Mesenchymal stem cell (in vitro differentiated cells and primary cell): ENCODE measurements around the gene NAA15.

ENCODE experiments used
- DNase-seq: peaks from one replicate; pipeline ENCODE4 v3.0.0-alpha.2; 2013
- H2AFZ ChIP-seq: one replicate; pipeline ENCODE4 v1.6.1; 2013; ENCODE audit warnings: low read depth, mild to moderate bottlenecking, control low read depth, inconsistent platforms, low read length, moderate library complexity
- H2AK5ac ChIP-seq: 2 replicates; pipeline ENCODE4 v1.6.1; 2013; ENCODE audit warnings: low read length, moderate library complexity, mild to moderate bottlenecking, inconsistent platforms; ENCODE audit not compliant: severe bottlenecking
- H2BK120ac ChIP-seq: one replicate; pipeline ENCODE4 v1.6.1; 2013; ENCODE audit warnings: low read depth, mild to moderate bottlenecking, inconsistent platforms, low read length, moderate library complexity
- H2BK12ac ChIP-seq, 2 experiments: one replicate each; pipeline ENCODE4 v1.6.1; 2013; ENCODE audit warnings: inconsistent platforms in 2 of 2, low read length in 2 of 2, mild to moderate bottlenecking in 2 of 2, moderate library complexity in 2 of 2, control low read depth in 1 of 2
- H2BK15ac ChIP-seq: one replicate; pipeline ENCODE4 v1.6.1; 2013; ENCODE audit warnings: mild to moderate bottlenecking, low read depth, inconsistent platforms; ENCODE audit not compliant: poor library complexity, severe bottlenecking
- H2BK5ac ChIP-seq: 2 replicates; pipeline ENCODE4 v1.6.1; 2013; ENCODE audit warnings: low read depth, mild to moderate bottlenecking, low read length, control low read depth, inconsistent platforms; ENCODE audit not compliant: poor library complexity, severe bottlenecking
- H3K14ac ChIP-seq, 2 experiments: one replicate each; pipeline ENCODE4 v1.6.1; 2013; ENCODE audit warnings: inconsistent platforms in 2 of 2, low read length in 2 of 2, control low read depth in 1 of 2, mild to moderate bottlenecking in 1 of 2, moderate library complexity in 1 of 2
- H3K18ac ChIP-seq, 2 experiments: one replicate each; pipeline ENCODE4 v1.6.1; 2013; ENCODE audit warnings: inconsistent platforms in 2 of 2, low read length in 2 of 2, control low read depth in 1 of 2, low read depth in 1 of 2, mild to moderate bottlenecking in 1 of 2
- H3K23ac ChIP-seq, 2 experiments: one replicate each; pipeline ENCODE4 v1.6.1; 2013; ENCODE audit warnings: inconsistent platforms in 2 of 2, low read length in 2 of 2, mild to moderate bottlenecking in 2 of 2, moderate library complexity in 2 of 2, control low read depth in 1 of 2
- H3K27ac ChIP-seq: 2 replicates; pipeline ENCODE4 v1.5.1; 2013; ENCODE audit warnings: mild to moderate bottlenecking, moderate library complexity, low read length, control low read depth, inconsistent platforms; ENCODE audit not compliant: poor library complexity, severe bottlenecking
- H3K27me3 ChIP-seq, 2 experiments: 2 replicates each; pipeline versions ENCODE4 v1.6.1 to v1.7.0; 2013; ENCODE audit warnings: low read length in 2 of 2, mild to moderate bottlenecking in 2 of 2, moderate library complexity in 2 of 2, control low read depth in 1 of 2, inconsistent platforms in 1 of 2; ENCODE audit not compliant: control insufficient read depth in 1 of 2, insufficient read depth in 1 of 2
- H3K36me3 ChIP-seq, 2 experiments: 2 replicates each; pipeline versions ENCODE4 v1.6.1 to v1.7.0; 2013; ENCODE audit warnings: low read length in 2 of 2, control low read depth in 1 of 2, inconsistent platforms in 1 of 2, low read depth in 1 of 2, mild to moderate bottlenecking in 1 of 2; ENCODE audit not compliant: insufficient read depth in 2 of 2, control insufficient read depth in 1 of 2
- H3K4ac ChIP-seq, 2 experiments: one replicate each; pipeline ENCODE4 v1.6.1; 2013; ENCODE audit warnings: inconsistent platforms in 2 of 2, low read length in 2 of 2, mild to moderate bottlenecking in 2 of 2, moderate library complexity in 2 of 2, control low read depth in 1 of 2, low read depth in 1 of 2
- H3K4me1 ChIP-seq: 2 replicates; pipeline ENCODE4 v1.6.1; 2013; ENCODE audit warnings: low read depth, low read length, control low read depth; ENCODE audit not compliant: control insufficient read depth, insufficient read depth
- H3K4me2 ChIP-seq: 2 replicates; pipeline ENCODE4 v1.6.1; 2013; ENCODE audit warnings: low read length, mild to moderate bottlenecking, inconsistent platforms; ENCODE audit not compliant: poor library complexity, severe bottlenecking
- H3K4me3 ChIP-seq, 2 experiments: 2 replicates each; pipeline versions ENCODE4 v1.5.1 to v1.7.0; 2013; ENCODE audit warnings: low read length in 2 of 2, mild to moderate bottlenecking in 2 of 2, control low read depth in 1 of 2, low read depth in 1 of 2; ENCODE audit not compliant: insufficient read depth in 1 of 2
- H3K79me1 ChIP-seq: replicated peaks from 2 replicates; pipeline ENCODE4 v1.6.1; 2013; ENCODE audit warnings: mild to moderate bottlenecking, control low read depth, low read length, inconsistent platforms; ENCODE audit not compliant: poor library complexity, severe bottlenecking
- H3K9ac ChIP-seq: 2 replicates; pipeline ENCODE4 v1.7.0; 2013; ENCODE audit warnings: mild to moderate bottlenecking, low read length, moderate library complexity
- H3K9me3 ChIP-seq: 2 replicates; pipeline ENCODE4 v1.7.0; 2013; ENCODE audit warnings: mild to moderate bottlenecking, low read length; ENCODE audit not compliant: control insufficient read depth
- H4K8ac ChIP-seq: one replicate; pipeline ENCODE4 v1.6.1; 2013; ENCODE audit warnings: inconsistent platforms, mild to moderate bottlenecking, low read length, moderate library complexity
- H4K91ac ChIP-seq: one replicate; pipeline ENCODE4 v1.6.1; 2013; ENCODE audit warnings: mild to moderate bottlenecking, low read length, inconsistent platforms
- WGBS: methylation state at CpG from one replicate; pipeline ENCODE4 v1.1.7; 2013; ENCODE audit warnings: mixed read lengths; 5-methylcytosine and 5-hydroxymethylcytosine counted together

The NAA15 gene

GRCh38 chr4:139267301-139267700 lies 34.0 kb upstream of the NAA15 start:
- Histone ChIP-seq H2BK15ac (no peak overlapping the region), H2AFZ (no peak overlapping the region)
- no CpG with 5 or more reads among the region's 1 CpG for WGBS

GRCh38 chr4:139273835-139274234 lies 27.5 kb upstream of the NAA15 start:
- no CpG with 5 or more reads among the region's 1 CpG for WGBS
- no peak overlapping the region for H3K23ac ChIP-seq
- no peaks in the 10 kb centered on the region for H3K9me3 ChIP-seq
- H2BK5ac ChIP-seq: no peak overlapping the region
- H2BK15ac ChIP-seq: no peak overlapping the region
- H3K18ac ChIP-seq: no peak overlapping the region
- no peak overlapping the region for H3K9ac ChIP-seq
- H2AFZ ChIP-seq: no peak overlapping the region
- no peak for DNase-seq
- peaks cover 1% of the 10 kb centered on the region for H3K79me1 ChIP-seq
- no peaks in the 10 kb centered on the region for H3K4me1 ChIP-seq
- H4K8ac ChIP-seq: no peak overlapping the region
- H2AK5ac ChIP-seq: no peak overlapping the region
- H4K91ac ChIP-seq: no peak overlapping the region
- no peak overlapping the region for H2BK120ac ChIP-seq
- no peak overlapping the region for H3K4me2 ChIP-seq
- H3K14ac ChIP-seq: no peak overlapping the region
- no peak overlapping the region for H3K4me3 ChIP-seq
- H3K4ac ChIP-seq: no peak overlapping the region
- peaks cover 0 to 3% of the 10 kb centered on the region in 2 experiments for H3K27me3 ChIP-seq
- no peak overlapping the region for H2BK12ac ChIP-seq
- H3K36me3 ChIP-seq: no peaks in the 10 kb centered on the region
- no peak overlapping the region for H3K27ac ChIP-seq

More at GRCh38 chr4:139267301-139267700, 34.0 kb upstream of the NAA15 start:
- peak overlapping the region in 1 of 2 experiments; percentile 74 for H3K4me3 ChIP-seq
- H3K18ac ChIP-seq: no peak overlapping the region
- H3K9ac ChIP-seq: no peak overlapping the region
- no peak overlapping the region for H2BK120ac ChIP-seq
- H3K23ac ChIP-seq: no peak overlapping the region
- no peak overlapping the region for H4K8ac ChIP-seq
- H2BK5ac ChIP-seq: no peak overlapping the region
- DNase-seq: no peak
- no peak overlapping the region for H3K4ac ChIP-seq
- no peaks in the 10 kb centered on the region for H3K27me3 ChIP-seq
- H3K4me2 ChIP-seq: no peak overlapping the region
- H3K9me3 ChIP-seq: no peaks in the 10 kb centered on the region
- peak overlapping the region; percentile 97 for H3K27ac ChIP-seq
- H2AK5ac ChIP-seq: no peak overlapping the region
- no peaks in the 10 kb centered on the region for H3K79me1 ChIP-seq
- peaks cover 5% of the 10 kb centered on the region for H3K4me1 ChIP-seq
- H3K14ac ChIP-seq: no peak overlapping the region
- H3K36me3 ChIP-seq: no peaks in the 10 kb centered on the region
- no peak overlapping the region for H2BK12ac ChIP-seq
- no peak overlapping the region for H4K91ac ChIP-seq

GRCh38 chr4:139274790-139275189 lies 26.5 kb upstream of the NAA15 start:
- Histone ChIP-seq H2BK120ac (no peak overlapping the region), H3K4me2 (no peak overlapping the region), H2BK12ac (no peak overlapping the region), H3K36me3 (no peaks in the 10 kb centered on the region), H2AK5ac (no peak overlapping the region), H3K27ac (no peak overlapping the region), H4K91ac (no peak overlapping the region), H2AFZ (no peak overlapping the region), H4K8ac (no peak overlapping the region), H3K9me3 (no peaks in the 10 kb centered on the region), H3K9ac (no peak overlapping the region), H3K4ac (no peak overlapping the region), H3K23ac (no peak overlapping the region), H3K14ac (no peak overlapping the region), H3K27me3 (peaks cover 0 to 3% of the 10 kb centered on the region in 2 experiments), H3K18ac (no peak overlapping the region), H3K79me1 (peaks cover 4% of the 10 kb centered on the region), H2BK15ac (no peak overlapping the region), H3K4me1 (peaks cover 3% of the 10 kb centered on the region), H2BK5ac (no peak overlapping the region), H3K4me3 (no peak overlapping the region)
- WGBS: no CpG with 5 or more reads among the region's 1 CpG
- no peak for DNase-seq

- Histone ChIP-seq H3K4me2 (no peak overlapping the region), H4K8ac (no peak overlapping the region), H3K79me1 (peaks cover 4% of the 10 kb centered on the region), H3K14ac (no peak overlapping the region), H2AFZ (no peak overlapping the region), H2BK12ac (no peak overlapping the region), H3K4me3 (no peak overlapping the region), H3K18ac (no peak overlapping the region), H3K9me3 (no peaks in the 10 kb centered on the region), H4K91ac (no peak overlapping the region), H3K9ac (no peak overlapping the region), H3K23ac (no peak overlapping the region), H2AK5ac (no peak overlapping the region), H3K36me3 (no peaks in the 10 kb centered on the region), H3K27ac (no peak overlapping the region), H2BK5ac (no peak overlapping the region), H2BK120ac (no peak overlapping the region), H2BK15ac (no peak overlapping the region), H3K4ac (no peak overlapping the region), H3K4me1 (peaks cover 7% of the 10 kb centered on the region), H3K27me3 (peaks cover 0 to 3% of the 10 kb centered on the region in 2 experiments)
- WGBS: 91% methylated on average over 3 of the region's 4 CpGs
- DNase-seq: no peak
These were observed 26.0 kb upstream of the NAA15 start for GRCh38 chr4:139275281-139275735.
